ENCODE results near the gene MFSD11.

MFSD11 gene

GRCh38 chr17:76781056-76781982, 43.4 kb downstream of the MFSD11 start:
- TF ChIP-seq CEBPB (IDR thresholded peaks at IDR 0.05), result no peak
- no peak for TF ChIP-seq CREB1 (IDR thresholded peaks at IDR 0.05; ENCODE audit: low read depth)
- TF ChIP-seq TAF1 (IDR thresholded peaks at IDR 0.05; ENCODE audit: low read depth), result no peak
- TF ChIP-seq TCF12 (IDR thresholded peaks at IDR 0.05; ENCODE audit: low read depth), result no peak
- no peak for TF ChIP-seq YY1 (IDR thresholded peaks at IDR 0.05; ENCODE audit: low read depth)
- no peak for TF ChIP-seq EP300 (IDR thresholded peaks at IDR 0.05; ENCODE audit: borderline replicate concordance)
- no peak for TF ChIP-seq ZBTB7A (IDR thresholded peaks at IDR 0.05; ENCODE audit: low read depth)
- no peak for TF ChIP-seq REST (IDR thresholded peaks at IDR 0.05; ENCODE audit: low read depth)
- no peak for TF ChIP-seq TEAD4 (IDR thresholded peaks at IDR 0.05)

- TF ChIP-seq CEBPB (IDR thresholded peaks at IDR 0.05) (no peak), CREB1 (IDR thresholded peaks at IDR 0.05; ENCODE audit: low read depth) (no peak), RAD21 (IDR thresholded peaks at IDR 0.05; ENCODE audit: low read depth) (no peak), MAX (IDR thresholded peaks at IDR 0.05) (no peak), TEAD4 (IDR thresholded peaks at IDR 0.05) (no peak), EGR1 (IDR thresholded peaks at IDR 0.05) (no peak), USF1 (IDR thresholded peaks at IDR 0.05) (no peak), NFIC (IDR thresholded peaks at IDR 0.05) (no peak), EP300 (IDR thresholded peaks at IDR 0.05; ENCODE audit: borderline replicate concordance) (no peak), YY1 (IDR thresholded peaks at IDR 0.05; ENCODE audit: low read depth) (no peak), FOXM1 (IDR thresholded peaks at IDR 0.05; ENCODE audit: borderline replicate concordance, low read depth) (no peak)
Measured at GRCh38 chr17:76783146-76783545, 45.2 kb downstream of the MFSD11 start.

GRCh38 chr17:76784926-76785325, 47.0 kb downstream of the MFSD11 start:
- TF ChIP-seq NFIC (IDR thresholded peaks at IDR 0.05) (no peak), ZBTB7A (IDR thresholded peaks at IDR 0.05; ENCODE audit: low read depth) (no peak), EP300 (IDR thresholded peaks at IDR 0.05; ENCODE audit: borderline replicate concordance) (no peak), RAD21 (IDR thresholded peaks at IDR 0.05; ENCODE audit: low read depth) (no peak), CREB1 (IDR thresholded peaks at IDR 0.05; ENCODE audit: low read depth) (no peak), CEBPB (IDR thresholded peaks at IDR 0.05) (no peak), MAX (IDR thresholded peaks at IDR 0.05) (no peak), EGR1 (IDR thresholded peaks at IDR 0.05) (no peak), TCF12 (IDR thresholded peaks at IDR 0.05; ENCODE audit: low read depth) (no peak), USF1 (IDR thresholded peaks at IDR 0.05) (no peak), TAF1 (IDR thresholded peaks at IDR 0.05; ENCODE audit: low read depth) (no peak), YY1 (IDR thresholded peaks at IDR 0.05; ENCODE audit: low read depth) (no peak), REST (IDR thresholded peaks at IDR 0.05; ENCODE audit: low read depth) (no peak), TEAD4 (IDR thresholded peaks at IDR 0.05) (no peak), FOXM1 (IDR thresholded peaks at IDR 0.05; ENCODE audit: borderline replicate concordance, low read depth) (no peak)

- TF ChIP-seq TEAD4 (IDR thresholded peaks at IDR 0.05), result no peak
- TF ChIP-seq CREB1 (IDR thresholded peaks at IDR 0.05; ENCODE audit: low read depth), result no peak
- no peak for TF ChIP-seq ZBTB7A (IDR thresholded peaks at IDR 0.05; ENCODE audit: low read depth)
- no peak for TF ChIP-seq TCF12 (IDR thresholded peaks at IDR 0.05; ENCODE audit: low read depth)
- TF ChIP-seq REST (IDR thresholded peaks at IDR 0.05; ENCODE audit: low read depth), result no peak
- TF ChIP-seq EGR1 (IDR thresholded peaks at IDR 0.05), result no peak
- no peak for TF ChIP-seq RAD21 (IDR thresholded peaks at IDR 0.05; ENCODE audit: low read depth)
- no peak for TF ChIP-seq FOXM1 (IDR thresholded peaks at IDR 0.05; ENCODE audit: borderline replicate concordance, low read depth)
- TF ChIP-seq MAX (IDR thresholded peaks at IDR 0.05), result no peak
- TF ChIP-seq CEBPB (IDR thresholded peaks at IDR 0.05), result no peak
Measured at GRCh38 chr17:76789235-76789788, 51.4 kb downstream of the MFSD11 start.
